HL-60 (cell line): ENCODE results near the gene JARID2.

Source experiments
- DNase-seq, 2 experiments: peaks; one replicate each; pipeline ENCODE4 v3.0.0-alpha.2; 2010 to 2020; ENCODE audit warnings: low read depth in 1 of 2, low spot score in 1 of 2
- H3K27ac ChIP-seq: fragments of 250-450 bp; sonication (Bioruptor Pico); replicated peaks from 2 replicates; pipeline ENCODE4 v1.5.1; 2020; ENCODE audit warnings: mild to moderate bottlenecking, moderate library complexity
- H3K27me3 ChIP-seq: fragments of 250-450 bp; sonication (Bioruptor Pico); 2 replicates; pipeline ENCODE4 v1.5.1; 2021; ENCODE audit warnings: mild to moderate bottlenecking, moderate library complexity; ENCODE audit not compliant: insufficient read depth, poor library complexity, severe bottlenecking
- H3K4me3 ChIP-seq: replicated peaks from 2 replicates; pipeline ENCODE4 v1.5.1; 2011; ENCODE audit warnings: mild to moderate bottlenecking, control low read depth, low read length; ENCODE audit not compliant: insufficient read depth
- GABPA ChIP-seq: IDR thresholded peaks from 2 replicates; pipeline ENCODE4 v1.6.1; 2012; ENCODE audit warnings: low read depth
- POLR2AphosphoS5 ChIP-seq: IDR thresholded peaks from 2 replicates; pipeline ENCODE4 v1.6.1; 2012; ENCODE audit warnings: low read depth
- SPI1 ChIP-seq: IDR thresholded peaks from 2 replicates; pipeline ENCODE4 v1.6.1; 2012; ENCODE audit warnings: low read depth, mild to moderate bottlenecking, borderline replicate concordance
- TF ChIP-seq, protein P1 (sequence below): IDR thresholded peaks from one replicate; pipeline ENCODE4 v1.5.1; 2011; ENCODE audit warnings: low read length, control low read depth, inconsistent platforms; ENCODE audit not compliant: insufficient read depth
- TF ChIP-seq, protein P2 (sequence below): IDR thresholded peaks from 2 replicates; pipeline ENCODE4 v1.6.1; 2012; ENCODE audit warnings: low read depth; ENCODE audit not compliant: insufficient replicate concordance

Gene JARID2

DNA sequence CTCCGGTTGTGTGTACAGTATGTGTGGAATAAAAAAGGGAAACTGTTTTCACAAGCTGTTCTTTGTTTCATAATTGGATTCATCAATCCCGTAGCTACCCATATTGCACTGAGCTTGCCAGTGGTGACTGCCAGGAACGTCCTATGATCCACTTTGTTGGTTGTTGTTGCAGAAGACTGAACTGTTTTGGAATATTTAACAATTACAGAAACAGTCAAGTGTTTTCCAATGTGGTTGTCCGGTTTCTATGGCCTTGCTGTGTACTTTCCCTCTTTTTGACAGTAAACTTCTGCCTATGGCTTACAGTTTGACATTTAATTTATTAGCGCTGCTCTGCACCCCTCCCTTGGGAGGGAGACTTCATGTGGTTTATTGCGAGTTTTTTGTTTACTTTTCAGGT, 275.7 kb downstream of the JARID2 start:
- H3K27me3 ChIP-seq = no peaks in the 10 kb centered on the region
- H3K4me3 ChIP-seq = no peak overlapping the region
- no peak for DNase-seq
- peak overlapping the region; percentile 70 for H3K27ac ChIP-seq
- TF ChIP-seq, protein P1, sequence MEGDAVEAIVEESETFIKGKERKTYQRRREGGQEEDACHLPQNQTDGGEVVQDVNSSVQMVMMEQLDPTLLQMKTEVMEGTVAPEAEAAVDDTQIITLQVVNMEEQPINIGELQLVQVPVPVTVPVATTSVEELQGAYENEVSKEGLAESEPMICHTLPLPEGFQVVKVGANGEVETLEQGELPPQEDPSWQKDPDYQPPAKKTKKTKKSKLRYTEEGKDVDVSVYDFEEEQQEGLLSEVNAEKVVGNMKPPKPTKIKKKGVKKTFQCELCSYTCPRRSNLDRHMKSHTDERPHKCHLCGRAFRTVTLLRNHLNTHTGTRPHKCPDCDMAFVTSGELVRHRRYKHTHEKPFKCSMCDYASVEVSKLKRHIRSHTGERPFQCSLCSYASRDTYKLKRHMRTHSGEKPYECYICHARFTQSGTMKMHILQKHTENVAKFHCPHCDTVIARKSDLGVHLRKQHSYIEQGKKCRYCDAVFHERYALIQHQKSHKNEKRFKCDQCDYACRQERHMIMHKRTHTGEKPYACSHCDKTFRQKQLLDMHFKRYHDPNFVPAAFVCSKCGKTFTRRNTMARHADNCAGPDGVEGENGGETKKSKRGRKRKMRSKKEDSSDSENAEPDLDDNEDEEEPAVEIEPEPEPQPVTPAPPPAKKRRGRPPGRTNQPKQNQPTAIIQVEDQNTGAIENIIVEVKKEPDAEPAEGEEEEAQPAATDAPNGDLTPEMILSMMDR = no peak
- TF ChIP-seq GABPA = no peak
- TF ChIP-seq, protein P2, sequence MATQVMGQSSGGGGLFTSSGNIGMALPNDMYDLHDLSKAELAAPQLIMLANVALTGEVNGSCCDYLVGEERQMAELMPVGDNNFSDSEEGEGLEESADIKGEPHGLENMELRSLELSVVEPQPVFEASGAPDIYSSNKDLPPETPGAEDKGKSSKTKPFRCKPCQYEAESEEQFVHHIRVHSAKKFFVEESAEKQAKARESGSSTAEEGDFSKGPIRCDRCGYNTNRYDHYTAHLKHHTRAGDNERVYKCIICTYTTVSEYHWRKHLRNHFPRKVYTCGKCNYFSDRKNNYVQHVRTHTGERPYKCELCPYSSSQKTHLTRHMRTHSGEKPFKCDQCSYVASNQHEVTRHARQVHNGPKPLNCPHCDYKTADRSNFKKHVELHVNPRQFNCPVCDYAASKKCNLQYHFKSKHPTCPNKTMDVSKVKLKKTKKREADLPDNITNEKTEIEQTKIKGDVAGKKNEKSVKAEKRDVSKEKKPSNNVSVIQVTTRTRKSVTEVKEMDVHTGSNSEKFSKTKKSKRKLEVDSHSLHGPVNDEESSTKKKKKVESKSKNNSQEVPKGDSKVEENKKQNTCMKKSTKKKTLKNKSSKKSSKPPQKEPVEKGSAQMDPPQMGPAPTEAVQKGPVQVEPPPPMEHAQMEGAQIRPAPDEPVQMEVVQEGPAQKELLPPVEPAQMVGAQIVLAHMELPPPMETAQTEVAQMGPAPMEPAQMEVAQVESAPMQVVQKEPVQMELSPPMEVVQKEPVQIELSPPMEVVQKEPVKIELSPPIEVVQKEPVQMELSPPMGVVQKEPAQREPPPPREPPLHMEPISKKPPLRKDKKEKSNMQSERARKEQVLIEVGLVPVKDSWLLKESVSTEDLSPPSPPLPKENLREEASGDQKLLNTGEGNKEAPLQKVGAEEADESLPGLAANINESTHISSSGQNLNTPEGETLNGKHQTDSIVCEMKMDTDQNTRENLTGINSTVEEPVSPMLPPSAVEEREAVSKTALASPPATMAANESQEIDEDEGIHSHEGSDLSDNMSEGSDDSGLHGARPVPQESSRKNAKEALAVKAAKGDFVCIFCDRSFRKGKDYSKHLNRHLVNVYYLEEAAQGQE = no peak

DNA sequence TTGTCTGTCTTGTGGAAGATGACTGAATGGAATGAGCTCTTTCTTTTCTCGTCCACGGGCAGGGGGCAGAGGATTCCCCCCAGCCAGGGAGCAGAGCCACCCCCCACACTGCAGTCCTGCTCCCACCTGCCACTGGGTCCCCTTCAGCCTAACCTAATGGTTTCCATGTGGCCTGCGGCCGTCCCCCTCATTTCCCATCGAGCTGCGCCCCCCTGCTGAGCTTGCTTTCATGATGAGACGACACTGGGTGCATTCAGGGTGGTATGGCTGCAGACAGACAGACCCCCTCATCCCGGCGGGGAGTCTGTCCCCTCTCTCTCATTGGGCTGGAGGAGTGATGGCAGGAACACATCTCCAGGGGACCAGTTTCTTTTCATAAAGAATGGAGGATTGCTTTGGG, 276.2 kb downstream of the JARID2 start:
- no peak overlapping the region for H3K4me3 ChIP-seq
- H3K27me3 ChIP-seq = no peaks in the 10 kb centered on the region
- TF ChIP-seq GABPA (no peak), POLR2AphosphoS5 (no peak), SPI1 (no peak)
- TF ChIP-seq, protein P1 = no peak
- TF ChIP-seq, protein P2 = no peak
- H3K27ac ChIP-seq = peak overlapping the region; percentile 70
- DNase-seq = no peak

DNA sequence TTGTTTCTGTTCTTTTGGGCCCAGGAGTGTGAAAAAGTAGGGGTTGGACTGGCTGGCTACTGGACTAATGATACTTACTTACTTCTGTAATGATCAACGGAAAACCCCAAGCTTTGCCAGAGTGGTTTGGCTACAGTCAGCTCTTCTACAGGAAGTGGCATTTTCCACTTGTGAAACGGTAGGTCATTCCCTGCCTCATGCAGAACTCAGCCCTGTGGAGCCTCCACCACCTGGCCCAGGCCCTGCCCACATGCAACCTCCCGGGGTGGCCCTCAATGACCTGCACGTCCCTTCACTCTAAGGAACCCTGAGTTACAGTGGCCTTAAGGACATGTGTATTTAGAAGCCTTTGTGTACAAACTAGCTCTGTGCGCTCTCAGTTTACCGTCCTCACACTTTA, 276.6 kb downstream of the JARID2 start:
- peak overlapping the region; percentile 70 for H3K27ac ChIP-seq
- no peak overlapping the region for H3K4me3 ChIP-seq
- no peaks in the 10 kb centered on the region for H3K27me3 ChIP-seq
- peak in 1 of 2 experiments; percentile 72 for DNase-seq
- TF ChIP-seq POLR2AphosphoS5 (peak; percentile 52; the same call in 1 of the 2 replicates), SPI1 (no peak)

DNA sequence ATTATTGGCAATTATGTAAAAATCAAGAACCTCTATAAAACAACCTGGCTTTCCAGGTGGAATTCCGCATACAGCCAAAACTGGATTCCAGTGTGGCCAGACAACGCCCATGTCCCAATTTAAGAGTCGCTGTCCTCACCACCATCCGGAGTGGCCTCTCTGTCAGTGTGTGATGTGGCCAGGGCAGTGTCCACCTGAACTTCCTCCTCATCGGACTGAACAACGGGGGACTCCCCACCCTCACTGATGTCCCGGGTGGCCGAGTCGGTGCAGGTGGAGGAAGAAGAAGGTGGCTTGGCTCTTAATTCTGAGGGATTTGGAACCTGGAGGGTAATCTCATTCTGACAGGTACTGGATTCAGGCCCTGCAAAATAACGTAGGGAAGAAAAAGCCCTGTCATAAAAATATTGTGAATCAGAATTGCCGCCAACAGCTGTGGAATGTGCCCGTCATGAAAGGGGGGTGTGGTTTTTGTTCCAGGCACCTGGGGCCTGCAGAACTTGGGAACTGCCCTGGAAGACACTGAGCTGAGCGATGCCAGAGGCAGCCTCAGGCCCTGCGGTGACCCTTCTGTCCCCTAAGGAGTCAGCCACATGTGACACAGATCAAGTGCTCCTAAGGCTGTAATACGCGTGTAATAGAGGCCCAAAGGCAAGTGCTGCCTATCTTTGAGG, 277.1 kb downstream of the JARID2 start:
- no peak for DNase-seq
- H3K27ac ChIP-seq = peak overlapping the region; percentile 70
- no peaks in the 10 kb centered on the region for H3K27me3 ChIP-seq
- H3K4me3 ChIP-seq = no peak overlapping the region
- TF ChIP-seq POLR2AphosphoS5 = 0 out of 2 replicates have a peak, but pooled peaks have one; percentile 27
- TF ChIP-seq GABPA = no peak
